Hepatocyte (in vitro differentiated cells): ENCODE results near the gene OTOP2.

Source experiments
- CTCF ChIP-seq: fragments of 200-600 bp; sonication (generic); IDR thresholded peaks from 2 replicates; pipeline ENCODE4 v1.5.1; 2016; ENCODE audit warnings: antibody characterized with exemption, mild to moderate bottlenecking; ENCODE audit not compliant: poor library complexity
- EZH2 ChIP-seq: fragments of 200-600 bp; sonication (generic); IDR thresholded peaks from 2 replicates; pipeline ENCODE4 v1.6.1; 2016; ENCODE audit warnings: antibody characterized with exemption, mild to moderate bottlenecking, borderline replicate concordance

GRCh38 chr17:74943808-74944522 lies 19.9 kb downstream of the OTOP2 start:
- TF ChIP-seq CTCF = no peak
- no peak for TF ChIP-seq EZH2
